SKM-1 (cell line): Measurements from ENCODE around the gene PCCA.
"Not testable (repeated sequence)": the region's sequence is repeated elsewhere in the genome, so short reads cannot be mapped to it uniquely, and the experiment has no call there.

Experiments used
- DNase-seq: peaks from one replicate; lab custom pipeline; 2025; ENCODE audit not compliant: unreplicated experiment; lab: John Stamatoyannopoulos, UW

The PCCA gene

DNA sequence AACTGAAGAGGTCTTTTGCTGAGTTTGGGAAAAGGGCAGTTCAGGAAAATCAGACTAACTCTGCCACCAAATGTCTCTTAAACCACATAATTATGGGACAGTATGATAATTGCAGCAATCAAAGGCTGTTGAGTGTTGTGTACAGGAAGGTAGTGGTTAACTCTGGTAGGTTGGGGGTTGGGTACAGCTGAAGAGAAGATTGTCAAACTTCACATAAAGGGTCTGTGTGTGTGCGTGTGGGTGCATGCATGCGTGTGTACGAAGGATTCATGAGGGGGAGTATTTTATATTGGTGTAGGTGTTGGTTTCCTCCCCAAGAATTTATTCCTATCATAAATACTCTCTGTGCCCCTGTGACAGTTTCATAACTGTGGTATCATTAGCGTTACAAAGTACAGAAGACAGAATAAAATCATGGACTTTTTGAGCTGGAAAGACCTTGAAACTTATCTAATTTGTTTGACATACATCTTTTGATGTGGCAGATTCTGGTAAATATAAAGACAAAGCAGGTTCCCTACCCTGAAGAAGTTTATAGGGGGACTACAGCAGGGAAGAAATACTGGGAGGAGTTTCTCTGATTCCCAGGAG lies 94.1 kb downstream of the PCCA start:
- no peak for DNase-seq

DNA sequence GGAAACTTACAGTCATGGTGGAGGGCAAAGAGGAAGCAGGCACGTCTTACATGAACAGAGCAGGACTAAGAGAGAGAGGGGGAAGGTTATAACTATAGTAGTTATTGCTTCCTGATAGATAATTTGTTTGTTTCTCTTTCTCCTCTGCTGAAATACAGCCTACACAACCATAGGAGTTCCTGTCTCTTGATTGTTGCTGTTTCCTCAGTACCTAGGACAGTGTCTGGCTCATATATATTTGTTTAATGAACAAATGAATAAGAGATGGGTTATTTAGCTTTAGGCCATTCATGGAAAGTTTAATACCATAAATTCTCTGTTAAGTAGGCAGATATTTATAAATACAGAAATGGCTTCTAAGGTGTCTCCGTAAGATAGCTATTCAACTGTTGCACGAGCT lies 95.2 kb downstream of the PCCA start:
- DNase-seq: no peak

- DNase-seq: no peak
Observed at GRCh38 chr13:100195568-100195967, 106.7 kb downstream of the PCCA start.

- no peak for DNase-seq
Observed at GRCh38 chr13:100196375-100196774, 107.5 kb downstream of the PCCA start.

- DNase-seq: no peak
Observed at GRCh38 chr13:100197116-100197515, 108.2 kb downstream of the PCCA start.

GRCh38 chr13:100197591-100198365 lies 108.9 kb downstream of the PCCA start:
- no peak for DNase-seq

DNA sequence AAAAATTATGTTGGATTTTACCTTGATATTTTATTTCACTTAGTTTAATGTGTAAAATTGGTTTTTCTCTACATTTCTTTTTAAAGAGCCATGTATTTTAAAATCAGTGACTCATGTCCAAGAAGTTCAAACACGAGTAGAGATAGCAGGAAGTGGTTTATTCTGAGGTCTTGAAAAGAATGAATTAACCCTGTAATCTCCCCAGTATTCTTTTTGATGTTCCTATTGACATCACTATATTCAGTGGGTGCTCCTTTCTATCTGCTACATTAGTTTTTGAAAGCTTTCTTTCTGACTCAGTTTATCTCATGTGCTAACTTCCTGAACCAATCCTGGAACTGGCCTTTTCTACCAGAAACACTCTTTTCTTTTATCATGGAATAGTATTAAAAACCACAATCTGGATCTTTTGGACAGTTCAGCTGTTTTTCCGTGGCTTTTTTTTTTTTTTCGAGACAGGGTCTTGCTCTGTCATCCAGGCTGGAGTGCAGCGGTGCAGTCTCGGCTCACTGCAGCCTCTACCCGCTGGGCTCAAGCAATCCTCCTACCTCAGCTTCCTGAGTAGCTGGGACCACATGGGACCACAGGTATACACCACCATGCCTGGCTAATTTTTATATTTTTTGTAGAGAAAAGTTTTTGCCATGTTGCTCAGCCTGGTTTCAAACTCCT lies 114.9 kb downstream of the PCCA start:
- no peak for DNase-seq

- DNase-seq: no peak
Observed at GRCh38 chr13:100208002-100208401, 119.1 kb downstream of the PCCA start.

- DNase-seq: no peak
Observed at GRCh38 chr13:100208626-100209025, 119.7 kb downstream of the PCCA start.

GRCh38 chr13:100209857-100210825 lies 121.2 kb downstream of the PCCA start:
- no peak for DNase-seq

GRCh38 chr13:100211016-100211710 lies 122.3 kb downstream of the PCCA start:
- no peak for DNase-seq

DNA sequence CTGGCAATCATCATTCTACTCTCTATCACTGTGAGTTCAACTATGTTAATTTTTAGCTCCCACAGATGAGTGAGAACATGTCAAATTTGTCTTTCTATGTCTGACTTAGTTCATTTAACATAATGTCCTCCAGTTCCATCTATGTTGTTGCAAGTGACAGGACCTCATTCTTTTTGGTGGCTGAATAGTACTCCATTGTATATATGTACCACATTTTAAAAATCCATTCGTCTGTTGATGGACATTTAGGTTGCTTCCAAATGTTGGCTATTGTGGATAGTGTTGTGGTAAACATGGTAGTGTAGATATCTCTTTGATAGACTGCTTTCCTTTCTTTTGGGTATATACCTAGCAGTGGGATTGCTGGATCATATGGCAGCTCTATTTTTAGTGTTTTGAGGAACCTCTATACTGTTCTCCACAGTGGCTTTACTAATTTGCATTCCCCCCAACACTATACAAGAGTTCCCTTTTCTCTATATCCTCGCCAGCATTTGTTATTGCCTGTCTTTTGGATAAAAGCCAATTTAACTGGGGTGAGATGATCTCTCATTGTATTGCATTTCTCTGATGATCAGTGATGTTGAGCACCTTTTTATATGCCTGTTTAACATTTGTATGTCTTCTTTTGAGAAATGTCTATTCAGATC lies 124.1 kb downstream of the PCCA start:
- DNase-seq: no peak

GRCh38 chr13:100213576-100213975 lies 124.7 kb downstream of the PCCA start:
- no peak for DNase-seq

- no peak for DNase-seq
Observed at GRCh38 chr13:100214886-100215285, 126.0 kb downstream of the PCCA start.

- no peak for DNase-seq
Observed at GRCh38 chr13:100221166-100221565, 132.3 kb downstream of the PCCA start.

DNA sequence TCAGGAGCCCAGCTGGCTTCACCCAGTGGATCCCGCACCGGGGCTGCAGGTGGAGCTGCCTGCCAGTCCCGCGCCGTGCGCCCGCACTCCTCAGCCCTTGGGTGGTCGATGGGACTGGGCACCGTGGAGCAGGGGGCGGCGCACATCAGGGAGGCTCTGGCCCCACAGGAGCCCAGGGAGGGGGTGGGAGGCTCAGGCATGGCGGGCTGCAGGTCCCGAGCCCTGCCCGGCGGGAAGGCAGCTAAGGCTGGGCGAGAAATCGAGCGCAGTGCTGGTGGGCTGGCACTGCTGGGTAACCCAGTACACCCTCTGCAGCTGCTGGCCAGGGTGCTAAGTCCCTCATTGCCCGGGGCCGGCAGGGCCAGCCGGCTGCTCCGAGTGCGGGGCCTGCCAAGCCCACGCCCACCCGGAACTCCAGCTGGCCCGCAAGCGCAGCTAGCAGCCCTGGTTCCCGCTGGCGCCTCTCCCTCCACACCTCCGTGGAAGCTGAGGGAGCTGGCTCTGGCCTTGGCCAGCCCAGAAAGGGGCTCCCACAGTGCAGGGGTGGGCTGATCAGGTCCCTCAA lies 135.2 kb downstream of the PCCA start:
- not testable (repeated sequence) for DNase-seq

DNA sequence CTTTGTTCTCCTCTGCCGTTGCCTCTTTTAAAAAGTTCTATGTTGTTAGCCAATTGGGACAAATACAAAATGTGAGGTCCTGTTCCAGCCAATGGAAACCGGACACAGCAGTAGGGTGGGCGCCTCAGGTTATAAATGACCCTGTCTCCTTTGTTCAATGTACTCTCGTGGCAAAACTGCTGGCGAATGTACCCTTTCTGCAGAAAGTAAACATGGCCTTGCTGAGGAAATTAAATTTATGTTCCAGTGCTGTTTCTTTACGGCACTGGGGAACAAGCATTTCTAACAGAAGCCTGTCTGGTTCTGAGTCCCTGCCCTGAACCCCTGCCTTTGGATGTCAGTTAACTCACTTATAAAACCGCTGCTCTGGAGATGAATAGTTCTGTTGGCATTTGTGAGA lies 140.7 kb downstream of the PCCA start:
- no peak for DNase-seq

GRCh38 chr13:100230769-100231149 lies 141.9 kb downstream of the PCCA start:
- DNase-seq: no peak

DNA sequence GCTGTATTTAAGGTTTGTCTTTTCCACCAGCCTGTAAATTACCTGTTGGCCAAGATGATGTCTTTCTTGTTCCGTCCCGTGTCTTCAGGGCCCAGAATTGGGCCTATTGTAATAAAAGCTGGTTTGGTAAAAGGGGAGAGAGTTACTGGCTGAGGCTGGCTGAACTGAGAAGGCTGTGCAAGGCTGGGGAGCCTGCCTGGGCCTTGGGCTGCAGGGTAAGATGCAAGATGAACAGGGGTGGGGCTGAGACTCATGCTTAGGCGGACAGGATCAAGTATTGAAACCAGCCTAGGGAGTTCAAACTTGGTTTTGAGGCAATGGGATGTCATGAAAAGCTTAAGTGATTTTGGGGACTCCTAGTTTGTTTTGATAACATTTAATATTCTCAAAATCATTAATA lies 142.3 kb downstream of the PCCA start:
- no peak for DNase-seq

GRCh38 chr13:100234006-100234405 lies 145.1 kb downstream of the PCCA start:
- DNase-seq: no peak
